NB4 (cell line): ENCODE data around the gene IL3.

Source experiments
- CTCF ChIP-seq: IDR thresholded peaks from one replicate; pipeline ENCODE4 v1.5.1; 2012; ENCODE audit warnings: low read depth, low read length
- MAX ChIP-seq: IDR thresholded peaks from 2 replicates; pipeline ENCODE4 v1.6.1; 2011; ENCODE audit warnings: low read depth, low read length
- MYC ChIP-seq: IDR thresholded peaks from 2 replicates; pipeline ENCODE4 v1.6.1; 2011; ENCODE audit warnings: low read depth, low read length

GRCh38 chr5:132098151-132098594, 37.7 kb downstream of the IL3 start:
- TF ChIP-seq CTCF (no peak), MAX (no peak), MYC (no peak)
